GM12864 (cell line): Measurements from ENCODE around the gene DCP1A.

ENCODE experiments used
- DNase-seq: peaks from one replicate; pipeline ENCODE4 v3.0.0-alpha.2; 2011; ENCODE audit warnings: low read depth
- H3K4me3 ChIP-seq: 2 replicates; pipeline ENCODE4 v1.5.1; 2011; ENCODE audit warnings: mild to moderate bottlenecking, low read depth, low read length, control low read depth
- CTCF ChIP-seq: IDR thresholded peaks from 2 replicates; pipeline ENCODE4 v1.5.1; 2011; ENCODE audit warnings: low read depth, mild to moderate bottlenecking, moderate library complexity, low read length, control low read depth, inconsistent platforms; ENCODE audit errors: missing control alignments

The DCP1A gene

GRCh38 chr3:53247619-53248018 is 99.7 kb downstream of the DCP1A start:
- DNase-seq, result no peak
- no peak overlapping the region for H3K4me3 ChIP-seq
- TF ChIP-seq CTCF, result no peak

GRCh38 chr3:53244271-53244670 is 103.1 kb downstream of the DCP1A start:
- no peak for TF ChIP-seq CTCF
- no peak for DNase-seq
- no peak overlapping the region for H3K4me3 ChIP-seq

- TF ChIP-seq CTCF, result no peak
- H3K4me3 ChIP-seq, result no peak overlapping the region
- DNase-seq, result no peak
Measured at GRCh38 chr3:53243785-53244184, 103.6 kb downstream of the DCP1A start.

- no peak overlapping the region for H3K4me3 ChIP-seq
- no peak for DNase-seq
- TF ChIP-seq CTCF, result no peak
Measured at GRCh38 chr3:53243165-53243564, 104.2 kb downstream of the DCP1A start.

- no peak for DNase-seq
- H3K4me3 ChIP-seq, result no peak overlapping the region
Measured at GRCh38 chr3:53242642-53243041, 104.7 kb downstream of the DCP1A start.

GRCh38 chr3:53242155-53242554 is 105.2 kb downstream of the DCP1A start:
- DNase-seq, result no peak
- no peak overlapping the region for H3K4me3 ChIP-seq
- TF ChIP-seq CTCF, result no peak

More at GRCh38 chr3:53242642-53243041, 104.7 kb downstream of the DCP1A start:
- TF ChIP-seq CTCF, result no peak
